Uterus (tissue), 4 donors: ENCODE measurements around the gene ARCN1. TPM values are rescaled to one million over a fixed set of nuclear protein-coding genes. Genes with fewer than 3 reads are reported as not detected.

Experiments used
- DNase-seq, 2 donors: peaks; one replicate each; pipeline ENCODE4 v3.0.0-alpha.2; 2019 to 2020
- H3K27ac ChIP-seq, 2 donors: fragments of 200-600 bp; sonication (generic); 1 replicate in 1 of 2; 2 replicates in 1 of 2; pipeline ENCODE4 v1.5.1; 2016 to 2018
- H3K27me3 ChIP-seq, 2 donors: fragments of 200-600 bp; sonication (generic); one replicate each; pipeline ENCODE4 v1.5.1; 2018 to 2019; ENCODE audit warnings: control low read depth in 1 of 2
- H3K36me3 ChIP-seq, 2 donors: fragments of 200-600 bp; sonication (generic); one replicate each; pipeline ENCODE4 v1.5.1; 2019; ENCODE audit warnings: control low read depth in 1 of 2
- H3K4me1 ChIP-seq, 2 donors: fragments of 200-600 bp; sonication (generic); one replicate each; pipeline ENCODE4 v1.5.1; 2018 to 2019; ENCODE audit warnings: control low read depth in 1 of 2
- H3K4me3 ChIP-seq, 2 donors: fragments of 200-600 bp; sonication (generic); 1 replicate in 1 of 2; 2 replicates in 1 of 2; pipeline ENCODE4 v1.5.1; 2018 to 2019; ENCODE audit warnings: mild to moderate bottlenecking in 1 of 2
- H3K9me3 ChIP-seq, 2 donors: fragments of 200-600 bp; sonication (generic); one replicate each; pipeline ENCODE4 v1.5.1; 2019; ENCODE audit warnings: control low read depth in 1 of 2
- POLR2A ChIP-seq, 2 donors: fragments of 450-650 bp; IDR thresholded peaks; one replicate each; pipeline ENCODE4 v1.6.1; 2016; ENCODE audit warnings: antibody characterized with exemption in 2 of 2, mild to moderate bottlenecking in 1 of 2, moderate library complexity in 1 of 2
- intact Hi-C: fragments of 100-400 bp; cut with DNase I; formaldehyde crosslinking; loops from one replicate; pipeline ENCODE4 v1.15.1; 2023; ENCODE audit warnings: low total_unique reads
- total RNA-seq, 4 donors: library from RNA; depleted of rRNA in 3 of 4; stranded (reverse); fragments of >200 nt in 3 of 4; gene quantifications; one replicate each; pipeline versions ENCODE4 v1.1.0 to v1.2.4, GENCODE V29; 2014 to 2023
- TF ChIP-seq, protein P1 (sequence below), 4 experiments: fragments of 200-600 bp in 2 of 4; fragments of 450-650 bp in 2 of 4; sonication (generic) in 2 of 4; IDR thresholded peaks; one replicate each; pipeline ENCODE4 v1.5.1; 2016 to 2019; ENCODE audit warnings: antibody characterized with exemption in 4 of 4, mild to moderate bottlenecking in 2 of 4, moderate library complexity in 1 of 4
- donor health status: DM: yes; HTN: yes; CAD: no.

ARCN1 gene
- total RNA-seq, 4 donors from 2014 or later, result 55.3 to 154 (median 112) TPM

DNA sequence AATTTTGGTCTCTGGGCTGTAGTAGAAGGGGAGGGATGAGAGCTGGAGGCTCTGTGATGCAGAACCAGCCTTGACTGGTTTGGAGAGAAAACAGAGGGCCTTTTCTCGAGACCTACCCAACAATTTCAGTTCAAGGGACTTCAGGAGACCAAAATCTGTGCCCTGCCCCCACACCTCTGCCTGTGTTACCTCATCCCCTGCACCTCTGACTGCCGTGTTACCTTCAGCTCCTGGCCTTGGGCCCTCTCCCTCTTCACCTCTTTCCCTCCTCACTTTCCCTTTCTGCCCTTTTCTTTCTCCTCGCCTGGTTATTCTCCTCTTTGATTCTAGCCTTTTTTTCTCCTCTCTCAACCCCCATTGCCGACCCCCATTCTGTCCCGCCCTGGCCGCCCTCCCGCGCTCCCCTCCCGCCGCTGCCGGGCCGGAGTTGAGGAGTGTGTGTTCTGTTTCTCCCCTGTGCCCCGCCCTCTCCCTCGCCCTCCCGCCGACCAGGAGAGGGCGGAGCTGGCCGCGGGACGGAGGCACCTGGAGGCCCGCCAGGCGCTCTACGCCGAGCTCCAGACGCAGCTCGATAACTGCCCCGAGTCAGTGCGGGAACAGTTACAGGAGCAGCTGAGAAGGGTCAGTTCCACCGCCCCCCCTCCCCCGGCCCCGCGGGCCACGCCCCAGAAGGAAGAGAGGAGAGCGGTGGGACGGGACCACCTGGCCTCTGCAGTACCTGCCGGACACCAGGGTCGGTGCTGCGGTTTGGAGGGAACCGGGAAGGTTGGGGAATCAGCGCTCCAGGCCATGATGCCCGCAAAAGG, 62.4 kb downstream of the ARCN1 start:
- no peaks in the 10 kb centered on the region for H3K27me3 ChIP-seq
- H3K36me3 ChIP-seq, result no peaks in the 10 kb centered on the region
- peak overlapping the region; percentile 4 to 18 for H3K4me3 ChIP-seq
- H3K27ac ChIP-seq, result peak overlapping the region; percentile 79 to 82
- peaks cover 0 to 4% of the 10 kb centered on the region in 2 donors for H3K4me1 ChIP-seq
- intact Hi-C loops, result no loop called here
- TF ChIP-seq POLR2A (IDR thresholded peaks at IDR 0.05), result peak in 1 of 2 donors; percentile 33
- TF ChIP-seq, protein P1, sequence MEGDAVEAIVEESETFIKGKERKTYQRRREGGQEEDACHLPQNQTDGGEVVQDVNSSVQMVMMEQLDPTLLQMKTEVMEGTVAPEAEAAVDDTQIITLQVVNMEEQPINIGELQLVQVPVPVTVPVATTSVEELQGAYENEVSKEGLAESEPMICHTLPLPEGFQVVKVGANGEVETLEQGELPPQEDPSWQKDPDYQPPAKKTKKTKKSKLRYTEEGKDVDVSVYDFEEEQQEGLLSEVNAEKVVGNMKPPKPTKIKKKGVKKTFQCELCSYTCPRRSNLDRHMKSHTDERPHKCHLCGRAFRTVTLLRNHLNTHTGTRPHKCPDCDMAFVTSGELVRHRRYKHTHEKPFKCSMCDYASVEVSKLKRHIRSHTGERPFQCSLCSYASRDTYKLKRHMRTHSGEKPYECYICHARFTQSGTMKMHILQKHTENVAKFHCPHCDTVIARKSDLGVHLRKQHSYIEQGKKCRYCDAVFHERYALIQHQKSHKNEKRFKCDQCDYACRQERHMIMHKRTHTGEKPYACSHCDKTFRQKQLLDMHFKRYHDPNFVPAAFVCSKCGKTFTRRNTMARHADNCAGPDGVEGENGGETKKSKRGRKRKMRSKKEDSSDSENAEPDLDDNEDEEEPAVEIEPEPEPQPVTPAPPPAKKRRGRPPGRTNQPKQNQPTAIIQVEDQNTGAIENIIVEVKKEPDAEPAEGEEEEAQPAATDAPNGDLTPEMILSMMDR (IDR thresholded peaks at IDR 0.05), result peak; percentile 17 to 38 (median 29)
- DNase-seq, result peak; percentile 82 to 87
- no peaks in the 10 kb centered on the region for H3K9me3 ChIP-seq

DNA sequence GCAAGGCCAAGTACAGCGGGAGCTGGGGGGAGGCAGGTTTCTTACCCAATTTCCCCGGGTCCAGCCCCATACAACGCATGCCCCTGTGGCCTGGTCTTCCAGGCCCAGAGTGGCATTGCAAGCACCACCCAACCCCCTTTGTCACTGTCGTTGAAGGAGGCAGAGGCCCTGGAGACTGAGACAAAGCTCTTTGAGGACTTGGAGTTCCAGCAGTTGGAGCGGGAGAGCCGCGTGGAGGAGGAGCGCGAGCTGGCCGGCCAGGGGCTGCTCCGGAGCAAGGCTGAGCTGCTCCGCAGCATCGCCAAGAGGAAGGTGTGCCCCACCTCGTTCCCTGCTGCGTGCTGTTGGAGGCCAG, 63.0 kb downstream of the ARCN1 start:
- H3K4me1 ChIP-seq, result peaks cover 0 to 4% of the 10 kb centered on the region in 2 donors
- TF ChIP-seq POLR2A (IDR thresholded peaks at IDR 0.05), result no peak
- TF ChIP-seq, protein P1 (IDR thresholded peaks at IDR 0.05), result no peak
- H3K9me3 ChIP-seq, result no peaks in the 10 kb centered on the region
- H3K27ac ChIP-seq, result peak overlapping the region; percentile 79 to 82
- no peaks in the 10 kb centered on the region for H3K27me3 ChIP-seq
- no peaks in the 10 kb centered on the region for H3K36me3 ChIP-seq
- intact Hi-C loops, result no loop called here
- DNase-seq, result no peak
- H3K4me3 ChIP-seq, result peak overlapping the region; percentile 4 to 18

DNA sequence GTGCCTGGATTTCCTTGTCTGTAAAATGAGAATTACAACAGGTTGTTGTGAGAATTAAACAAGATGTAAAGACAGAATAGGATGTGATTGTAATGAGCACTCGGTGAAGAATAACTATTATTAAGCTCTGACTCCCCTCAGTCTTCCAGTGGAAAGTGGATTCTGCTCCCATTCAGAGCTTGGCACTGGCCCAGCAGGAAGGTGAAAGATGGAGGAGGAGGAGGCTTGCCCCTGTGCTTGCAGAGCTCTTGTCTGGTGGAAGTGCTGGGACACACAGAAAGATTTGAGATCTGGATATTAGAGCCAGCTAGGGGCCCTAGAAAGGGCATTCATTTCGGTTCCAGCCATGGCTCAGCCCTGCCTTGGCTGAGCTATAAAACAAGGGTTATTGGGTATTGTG, 63.4 kb downstream of the ARCN1 start:
- DNase-seq, result no peak
- TF ChIP-seq, protein P1 (IDR thresholded peaks at IDR 0.05), result no peak
- no peak for TF ChIP-seq POLR2A (IDR thresholded peaks at IDR 0.05)
- Histone ChIP-seq H3K4me3 (no peak overlapping the region), H3K27me3 (no peaks in the 10 kb centered on the region), H3K27ac (peak overlapping the region; percentile 79 to 82), H3K4me1 (peaks cover 0 to 4% of the 10 kb centered on the region in 2 donors), H3K9me3 (no peaks in the 10 kb centered on the region), H3K36me3 (no peaks in the 10 kb centered on the region)
- intact Hi-C loops, result no loop called here

DNA sequence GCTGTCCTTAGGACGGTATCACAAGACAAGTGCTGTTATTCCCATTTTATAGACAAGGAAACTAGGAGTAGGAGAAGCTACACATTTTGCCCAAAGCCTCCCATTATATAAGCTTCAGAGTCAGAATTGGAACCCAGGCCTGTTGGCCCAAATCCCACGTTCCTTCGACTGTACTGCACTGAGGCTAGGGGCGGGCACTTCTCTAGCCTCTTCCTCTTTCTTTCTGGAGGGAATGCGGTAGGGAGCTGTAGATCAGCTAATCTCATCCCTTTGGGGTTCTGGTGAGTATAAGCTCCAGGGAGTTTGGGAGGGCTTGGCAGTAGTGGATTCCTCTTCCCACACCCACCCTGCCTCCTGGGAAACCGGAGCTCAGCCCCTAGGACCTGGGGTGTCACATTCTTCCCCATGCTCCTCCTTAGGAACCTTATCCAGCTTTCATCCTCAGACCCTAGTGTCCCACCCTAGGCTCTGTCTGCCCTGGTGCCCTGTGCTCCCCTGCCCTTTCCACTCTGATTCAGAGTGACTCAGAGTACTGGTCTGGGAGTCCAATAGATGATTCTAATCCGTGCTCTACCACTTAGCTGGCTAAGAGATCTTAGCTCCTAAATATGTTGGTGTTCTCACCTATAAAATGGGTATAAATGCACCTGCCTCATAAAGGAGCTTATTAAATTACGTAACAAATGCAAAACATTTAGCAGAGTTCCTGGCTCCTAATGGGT, 64.5 kb downstream of the ARCN1 start:
- no peaks in the 10 kb centered on the region for H3K36me3 ChIP-seq
- no peak overlapping the region for H3K27ac ChIP-seq
- intact Hi-C loops, result no loop called here
- H3K4me1 ChIP-seq, result peaks cover 0 to 4% of the 10 kb centered on the region in 2 donors
- no peak for TF ChIP-seq POLR2A (IDR thresholded peaks at IDR 0.05)
- TF ChIP-seq, protein P1 (IDR thresholded peaks at IDR 0.05), result no peak
- H3K4me3 ChIP-seq, result no peak overlapping the region
- DNase-seq, result no peak
- H3K9me3 ChIP-seq, result no peaks in the 10 kb centered on the region
- no peaks in the 10 kb centered on the region for H3K27me3 ChIP-seq

DNA sequence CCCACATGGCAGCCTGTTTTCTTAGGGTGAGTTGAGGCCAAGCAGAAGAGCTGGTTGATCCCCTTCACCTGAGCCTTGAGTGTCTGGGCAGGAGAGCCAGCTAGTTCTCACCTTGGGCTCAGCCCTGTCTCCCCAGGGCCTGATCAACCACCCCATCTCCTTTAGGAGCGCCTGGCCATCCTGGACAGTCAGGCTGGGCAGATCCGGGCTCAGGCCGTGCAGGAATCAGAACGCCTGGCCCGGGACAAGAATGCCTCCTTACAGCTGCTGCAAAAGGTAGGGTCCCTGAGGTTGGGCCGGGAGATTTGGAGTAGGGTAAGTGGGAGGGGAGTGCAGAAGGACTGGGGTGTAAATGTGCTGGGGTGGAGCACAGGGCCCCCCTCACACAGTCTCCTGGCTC, 66.5 kb downstream of the ARCN1 start:
- no peak for TF ChIP-seq POLR2A (IDR thresholded peaks at IDR 0.05)
- TF ChIP-seq, protein P1 (IDR thresholded peaks at IDR 0.05), result no peak
- DNase-seq, result no peak
- H3K27me3 ChIP-seq, result no peaks in the 10 kb centered on the region
- H3K36me3 ChIP-seq, result no peaks in the 10 kb centered on the region
- no peaks in the 10 kb centered on the region for H3K9me3 ChIP-seq
- no peak overlapping the region for H3K27ac ChIP-seq
- intact Hi-C loops, result no loop called here
- no peaks in the 10 kb centered on the region for H3K4me1 ChIP-seq
- no peak overlapping the region for H3K4me3 ChIP-seq
